CD4-positive, alpha-beta T cell treated with Interferon alpha-2 for 1 hour (primary cell): ENCODE measurements around the gene CFAP68.
"Not testable (repeated sequence)": the region's sequence is repeated elsewhere in the genome, so short reads cannot be mapped to it uniquely, and the experiment has no call there.

Source experiments
- DNase-seq, 2 donors: peaks; one replicate each; pipeline ENCODE4 v3.0.0-alpha.2; 2020 to 2022

Gene CFAP68

GRCh38 chr11:111870886-111871692 is 8.3 kb upstream of the CFAP68 start, which contains the start of gene ALG9:
Gene ALG9, minus strand, starts transcription at chr11:111871581. Its CDS starts 99 bp downstream, at chr11:111871482.
- peak; percentile 80 to 93 for DNase-seq

- DNase-seq, result peak in 1 of 2 donors; percentile 18
Measured at GRCh38 chr11:111871693-111872161, 7.6 kb upstream of the CFAP68 start.

- no peak for DNase-seq
Measured at GRCh38 chr11:111878385-111878848, 924 bp upstream of the CFAP68 start.

GRCh38 chr11:111879637-111879960 is 258 bp downstream of the CFAP68 start:
- DNase-seq, result no peak

- no peak for DNase-seq
Measured at GRCh38 chr11:111882202-111882601, 2.9 kb downstream of the CFAP68 start.

- DNase-seq, result not testable (repeated sequence)
Measured at GRCh38 chr11:111885053-111885452, 5.7 kb downstream of the CFAP68 start.

GRCh38 chr11:111886032-111886431 is 6.7 kb downstream of the CFAP68 start:
- DNase-seq, result no peak

DNA sequence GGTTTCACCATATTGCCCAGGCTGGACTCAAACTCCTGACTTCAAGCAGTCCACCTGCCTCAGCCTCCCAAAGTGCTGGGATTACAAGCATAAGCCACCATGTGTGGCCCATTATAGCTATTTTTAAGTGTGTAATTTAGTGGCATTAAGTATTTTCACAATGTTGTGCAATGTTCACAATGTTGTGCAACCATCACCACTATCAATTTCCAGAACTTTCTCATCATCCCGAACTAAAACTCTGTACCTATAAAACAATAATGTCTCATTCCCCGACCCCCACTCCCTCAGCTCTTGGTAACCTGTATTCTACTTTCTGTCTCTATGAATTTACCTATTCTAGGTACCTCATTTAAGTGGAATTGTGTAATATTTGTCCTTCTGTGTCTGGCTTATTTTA is 7.5 kb downstream of the CFAP68 start:
- DNase-seq, result no peak

DNA sequence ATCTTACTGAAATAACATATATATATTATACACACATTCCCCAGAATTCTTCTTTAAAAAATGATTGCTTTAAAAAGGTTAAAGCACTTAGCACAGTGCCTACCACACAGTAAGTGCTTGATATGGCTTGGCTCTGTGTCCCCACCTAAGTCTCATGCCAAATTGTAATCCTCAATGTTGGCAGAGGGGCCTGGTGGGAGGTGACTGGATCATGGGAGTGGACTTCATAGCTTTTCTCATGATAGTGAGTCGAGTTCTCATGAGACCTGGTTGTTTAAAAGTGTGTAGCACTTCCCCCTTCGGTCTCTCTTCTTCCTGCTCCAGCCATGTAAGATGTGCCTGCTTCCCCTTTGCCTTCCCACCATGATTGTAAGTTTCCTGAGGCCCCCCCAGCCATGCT is 26.1 kb downstream of the CFAP68 start:
- no peak for DNase-seq

- DNase-seq, result no peak
Measured at GRCh38 chr11:111906680-111907079, 27.3 kb downstream of the CFAP68 start.

DNA sequence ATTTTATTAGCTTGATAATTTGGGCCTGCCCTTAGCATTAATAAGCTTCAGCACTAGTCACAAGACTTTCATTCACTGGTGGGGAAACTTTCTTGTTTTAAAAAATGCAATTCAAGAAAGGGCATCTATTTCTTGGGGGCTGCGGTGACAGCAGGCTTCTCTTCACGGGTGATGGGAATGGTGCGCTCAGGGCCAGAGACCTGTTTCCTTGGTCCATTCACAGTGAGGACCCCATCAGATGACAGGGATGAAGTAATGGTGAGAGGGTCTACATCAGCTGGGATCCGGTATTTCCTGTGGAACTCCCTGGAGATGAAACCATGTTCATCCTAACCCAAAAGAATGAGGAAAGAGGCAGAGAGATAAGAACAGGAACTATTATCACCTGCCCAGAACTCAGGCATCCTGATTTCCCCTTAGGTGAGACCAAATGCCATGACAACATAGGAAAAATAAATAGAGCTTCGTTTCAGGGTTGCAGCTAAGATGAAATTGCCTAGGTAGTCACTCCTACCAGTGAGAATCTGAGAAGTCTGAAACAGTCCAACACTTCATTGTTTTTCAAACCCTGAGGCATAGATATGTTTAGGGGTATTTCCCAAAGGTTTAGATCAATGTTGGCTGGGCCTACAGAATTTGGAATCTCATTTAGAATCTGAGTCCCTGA is 29.4 kb downstream of the CFAP68 start:
- DNase-seq, result no peak

DNA sequence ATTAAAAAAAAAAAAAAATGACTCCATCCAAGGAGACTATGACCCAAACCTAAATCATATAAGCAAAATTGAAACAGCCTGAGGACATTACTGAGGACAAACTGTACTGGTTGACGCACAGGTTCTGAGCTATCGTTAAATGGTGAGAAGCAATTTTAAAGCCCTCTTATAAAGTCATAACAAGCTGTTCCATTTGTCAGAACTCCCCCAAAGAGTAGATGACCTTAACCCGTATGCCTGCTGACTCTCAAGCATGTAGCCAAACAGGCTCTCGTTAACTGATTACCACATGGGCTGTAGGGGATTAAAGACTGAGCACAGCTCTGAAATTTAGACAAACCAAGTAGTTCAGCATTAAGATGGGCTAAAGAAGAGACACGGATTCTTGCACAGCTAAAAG is 30.0 kb downstream of the CFAP68 start:
- DNase-seq, result no peak

GRCh38 chr11:111910676-111911562 is 31.6 kb downstream of the CFAP68 start:
- no peak for DNase-seq

GRCh38 chr11:111911563-111912401 is 32.4 kb downstream of the CFAP68 start, which contains the start of gene CRYAB:
Gene CRYAB, minus strand, starts transcription at chr11:111911770. Its CDS starts 46 bp downstream, at chr11:111911724.
- no peak for DNase-seq

DNA sequence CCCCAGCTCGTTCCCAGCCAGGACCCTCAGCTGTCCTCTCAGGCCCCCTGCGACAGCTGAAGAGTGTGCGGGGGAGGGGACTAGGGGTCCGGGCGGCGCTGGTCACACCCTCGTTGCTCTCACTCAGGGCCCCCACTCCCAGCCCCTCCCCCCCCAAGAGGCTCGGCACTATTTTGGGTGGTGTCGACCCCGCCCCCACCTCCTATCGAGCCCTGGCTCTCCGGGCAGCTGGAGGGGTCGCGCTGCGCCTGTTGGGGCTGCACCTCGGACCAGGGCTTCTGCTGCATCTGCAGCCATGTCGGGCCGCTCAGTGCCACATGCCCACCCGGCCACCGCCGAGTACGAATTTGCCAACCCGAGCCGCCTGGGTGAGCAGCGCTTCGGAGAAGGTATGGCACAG is 33.2 kb downstream of the CFAP68 start, which contains the start of gene HSPB2:
HSPB2 (plus strand) TSS at position 200 of the 400 bp plus-strand sequence; CDS start at position 296, 96 bp downstream.
- no peak for DNase-seq

DNA sequence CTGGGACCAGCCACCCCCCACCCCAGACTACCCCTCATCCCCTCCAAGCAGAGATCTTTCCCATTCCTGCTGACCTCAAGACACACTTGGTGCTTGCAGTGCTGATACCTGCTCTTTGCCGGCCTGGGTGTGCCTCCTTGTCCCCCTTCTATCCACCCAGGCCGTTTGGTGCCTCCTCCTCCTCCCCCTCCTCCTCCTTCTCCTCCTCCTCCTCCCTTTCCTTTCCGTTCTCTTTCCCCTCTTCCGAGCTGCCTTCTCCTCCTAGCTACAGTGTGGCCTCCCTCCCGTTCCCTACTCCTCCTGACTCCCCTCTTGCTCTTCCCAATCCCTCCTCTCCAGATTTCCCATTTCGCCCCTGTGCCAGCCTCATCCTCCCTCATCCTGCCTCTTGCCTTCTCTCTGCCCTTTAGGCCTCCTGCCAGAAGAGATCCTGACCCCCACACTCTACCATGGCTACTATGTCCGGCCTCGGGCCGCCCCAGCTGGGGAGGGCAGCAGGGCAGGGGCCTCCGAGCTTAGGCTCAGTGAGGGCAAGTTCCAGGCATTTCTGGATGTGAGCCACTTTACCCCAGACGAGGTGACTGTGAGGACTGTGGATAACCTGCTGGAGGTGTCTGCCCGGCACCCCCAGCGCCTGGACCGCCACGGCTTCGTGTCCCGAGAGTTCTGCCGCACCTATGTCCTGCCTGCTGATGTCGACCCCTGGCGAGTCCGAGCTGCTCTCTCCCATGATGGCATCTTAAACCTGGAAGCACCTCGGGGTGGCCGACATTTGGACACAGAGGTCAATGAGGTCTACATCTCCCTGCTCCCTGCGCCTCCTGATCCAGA is 33.9 kb downstream of the CFAP68 start:
- DNase-seq, result no peak

DNA sequence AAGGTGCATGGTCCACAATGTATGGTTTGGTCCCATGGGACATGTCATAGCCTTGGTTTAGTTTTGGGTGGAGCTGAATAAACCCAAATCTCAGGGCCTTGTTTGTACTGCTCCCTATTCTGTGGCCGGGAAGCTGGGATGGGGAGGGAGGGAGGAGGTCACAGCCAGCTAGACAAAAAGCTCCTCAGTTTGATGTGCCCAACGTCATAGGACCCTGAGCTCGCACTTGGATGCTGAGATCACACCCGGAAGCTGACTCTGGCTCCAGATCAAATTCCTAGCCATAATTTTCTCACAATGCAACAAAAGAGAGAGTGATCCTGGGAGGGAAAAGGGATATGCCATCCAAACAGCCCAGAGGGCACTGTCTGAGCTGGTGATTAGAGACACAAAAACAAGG is 34.7 kb downstream of the CFAP68 start:
- DNase-seq, result no peak

GRCh38 chr11:111916768-111917167 is 37.4 kb downstream of the CFAP68 start:
- no peak for DNase-seq

DNA sequence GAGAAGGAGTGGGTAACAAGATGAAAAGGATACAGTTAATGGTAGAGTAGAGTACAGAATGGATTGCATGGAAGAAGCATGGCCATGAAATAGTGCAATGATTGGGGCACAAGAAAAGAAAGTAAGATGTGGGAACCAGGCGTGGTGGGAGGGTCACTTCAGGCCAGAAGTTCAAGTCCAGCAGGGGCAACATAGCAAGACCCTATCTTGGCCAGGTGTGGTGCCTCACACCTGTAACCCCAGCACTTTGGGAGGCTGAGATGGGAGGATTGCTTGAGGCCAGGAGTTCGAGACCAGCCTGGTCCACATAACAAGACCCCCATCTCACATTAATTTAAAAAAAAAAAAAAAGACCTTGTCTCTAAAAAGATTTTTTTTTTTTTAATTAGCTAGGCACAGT is 38.0 kb downstream of the CFAP68 start:
- DNase-seq, result no peak

- DNase-seq, result no peak
Measured at GRCh38 chr11:111917788-111918187, 38.4 kb downstream of the CFAP68 start.
